Vagina (tissue), 2 donors: ENCODE measurements around the gene EIF1AY.

ENCODE experiments used
- CTCF ChIP-seq, 3 experiments: fragments of 450-650 bp in 2 of 3; fragments of 200-600 bp in 1 of 3; sonication (generic) in 1 of 3; IDR thresholded peaks; one replicate each; pipeline ENCODE4 v1.5.1; 2017 to 2019; ENCODE audit warnings: antibody characterized with exemption in 3 of 3, mild to moderate bottlenecking in 2 of 3, moderate library complexity in 2 of 3
- POLR2A ChIP-seq, 2 donors: fragments of 450-650 bp; IDR thresholded peaks; one replicate each; pipeline ENCODE4 v1.6.1; 2017; ENCODE audit warnings: antibody characterized with exemption in 2 of 2, mild to moderate bottlenecking in 2 of 2, moderate library complexity in 2 of 2
- POLR2AphosphoS5 ChIP-seq, 2 donors: sonication (generic); formaldehyde crosslinking; IDR thresholded peaks; one replicate each; pipeline ENCODE4 v1.9.0; 2017; ENCODE audit warnings: antibody characterized with exemption in 2 of 2, mild to moderate bottlenecking in 2 of 2, low read depth in 1 of 2; ENCODE audit not compliant: insufficient read depth in 1 of 2

GRCh38 chrY:20578206-20578605 is 2.6 kb downstream of the EIF1AY start:
- TF ChIP-seq CTCF (IDR thresholded peaks at IDR 0.05) (no peak), POLR2AphosphoS5 (IDR thresholded peaks at IDR 0.05; ENCODE audit: insufficient read depth in 1 of 2, low read depth in 1 of 2) (no peak), POLR2A (IDR thresholded peaks at IDR 0.05) (no peak)
